HepG2 (cell line): ENCODE measurements around the gene NR1H3. TPM values are rescaled to one million over a fixed set of nuclear protein-coding genes. Genes with fewer than 3 reads are reported as not detected.

Experiments used
- ATAC-seq: fragments of 200-7000 bp; cut with Tn5 transposase; 3 replicates; pipeline ENCODE4 v1.9.1; 2020; ENCODE audit warnings: mild to moderate bottlenecking, moderate library complexity
- BruUV-seq: library from RNA; stranded (reverse); fragments of 400-500 nt; replicated peaks from 2 replicates; lab custom pipeline; 2021; lab: Mats Ljungman, UMichigan
- CTCF ChIA-PET: fragments of 300-600 bp; formaldehyde crosslinking; extraction: SDS; loops from one replicate; lab custom pipeline; 2021; ENCODE audit warnings: low total read pairs, inconsistent platforms, low intra/inter-chr PET ratio; lab: Yijun Ruan, JAX
- POLR2A ChIA-PET: fragments of 350-600 bp; sonication (Branson Sonifier 250); formaldehyde crosslinking; loops from one replicate; lab custom pipeline; 2020; ENCODE audit warnings: antibody characterized with exemption, inconsistent platforms; lab: Yijun Ruan, JAX
- DNase-seq: peaks from one replicate; pipeline ENCODE4 v3.0.0-alpha.2; 2015; ENCODE audit warnings: low spot score
- FAIRE-seq: peaks from 3 replicates; lab custom pipeline; 2011; peaks lifted over from hg19 to GRCh38; lab: Jason Lieb, UNC
- H2AFZ ChIP-seq: one replicate; pipeline ENCODE4 v1.6.1; 2011; ENCODE audit warnings: low read length, inconsistent platforms
- H3K27ac ChIP-seq: fragments of 300-600 bp; 3 replicates; pipeline ENCODE4 v1.8.0; 2011; ENCODE audit warnings: mixed run types, mild to moderate bottlenecking, mixed read lengths, low read length, inconsistent platforms; ENCODE audit not compliant: insufficient read depth; ENCODE audit errors: extremely low read length
- H3K27me3 ChIP-seq, 2 experiments: fragments of 200-600 bp in 1 of 2; 2 replicates in 1 of 2; 3 replicates in 1 of 2; pipeline versions ENCODE4 v1.6.0 to v1.8.0; 2011; ENCODE audit warnings: low read length in 2 of 2, mild to moderate bottlenecking in 2 of 2, moderate library complexity in 2 of 2, inconsistent platforms in 1 of 2; ENCODE audit not compliant: insufficient read depth in 2 of 2, control insufficient read depth in 1 of 2
- H3K36me3 ChIP-seq, 2 experiments: fragments of 200-600 bp in 1 of 2; replicated peaks in 1 of 2; 2 replicates in 1 of 2; 3 replicates in 1 of 2; pipeline versions ENCODE4 v1.5.1 to v1.8.0; 2011; ENCODE audit warnings: low read length in 2 of 2, inconsistent platforms in 1 of 2; ENCODE audit not compliant: insufficient read depth in 2 of 2, control insufficient read depth in 1 of 2
- H3K4me1 ChIP-seq: 2 replicates; pipeline ENCODE4 v1.5.1; 2012; ENCODE audit warnings: low read length, inconsistent platforms; ENCODE audit not compliant: insufficient read depth
- H3K4me2 ChIP-seq: 2 replicates; pipeline ENCODE4 v1.6.0; 2011; ENCODE audit warnings: low read depth, low read length, inconsistent platforms
- H3K4me3 ChIP-seq, 3 experiments: fragments of 200-600 bp in 1 of 3; sonication (generic), shearing (Covaris generic) in 1 of 3; replicated peaks in 1 of 3; 2 replicates each; pipeline ENCODE4 v1.5.1; 2011 to 2016; ENCODE audit warnings: low read length in 3 of 3, inconsistent platforms in 2 of 3, low read depth in 2 of 3, mild to moderate bottlenecking in 2 of 3, control low read depth in 1 of 3, mixed read lengths in 1 of 3; ENCODE audit not compliant: insufficient read depth in 1 of 3
- H3K79me2 ChIP-seq: one replicate; pipeline ENCODE4 v1.6.1; 2011; ENCODE audit warnings: low read length, inconsistent platforms; ENCODE audit not compliant: insufficient read depth
- H3K9ac ChIP-seq: 2 replicates; pipeline ENCODE4 v1.6.0; 2011; ENCODE audit warnings: mild to moderate bottlenecking, low read depth, low read length, inconsistent platforms; ENCODE audit not compliant: insufficient read depth
- H3K9me3 ChIP-seq: 2 replicates; pipeline ENCODE4 v1.5.1; 2012; ENCODE audit warnings: mild to moderate bottlenecking, low read length
- H4K20me1 ChIP-seq: 2 replicates; pipeline ENCODE4 v1.6.0; 2011; ENCODE audit warnings: inconsistent platforms, mild to moderate bottlenecking, low read length, moderate library complexity; ENCODE audit not compliant: insufficient read depth
- AKAP8 ChIP-seq: sonication (generic); formaldehyde crosslinking; IDR thresholded peaks from 2 replicates; pipeline ENCODE4 v1.5.1; 2020; ENCODE audit warnings: mild to moderate bottlenecking, missing genetic modification reagents
- DMAP1 ChIP-seq: IDR thresholded peaks from 2 replicates; pipeline ENCODE4 v1.6.1; 2016
- ELF1 ChIP-seq: sonication (generic); formaldehyde crosslinking; IDR thresholded peaks from 2 replicates; pipeline ENCODE4 v1.4.0; 2020; ENCODE audit warnings: missing genetic modification reagents
- FOXO1 ChIP-seq: sonication (generic); formaldehyde crosslinking; IDR thresholded peaks from 2 replicates; pipeline ENCODE4 v1.4.0; 2020; ENCODE audit warnings: missing genetic modification reagents
- HMGA1 ChIP-seq: sonication (generic); formaldehyde crosslinking; conservative IDR thresholded peaks from 2 replicates; pipeline ENCODE4 v1.4.0; 2020; ENCODE audit warnings: missing genetic modification reagents
- MAFF ChIP-seq: IDR thresholded peaks from 2 replicates; pipeline ENCODE4 v1.6.1; 2011; ENCODE audit warnings: low read depth, low read length, improper control_type of control experiment
- MAFK ChIP-seq, 2 experiments: IDR thresholded peaks in 1 of 2; conservative IDR thresholded peaks in 1 of 2; 2 replicates each; pipeline ENCODE4 v1.6.1; 2011; ENCODE audit warnings: improper control_type of control experiment in 2 of 2, low read length in 2 of 2
- MBNL3 ChIP-seq: fragments of 250-450 bp; sonication (Bioruptor Pico); conservative IDR thresholded peaks from 2 replicates; pipeline ENCODE4 v1.8.0; 2022; ENCODE audit warnings: mild to moderate bottlenecking, inconsistent platforms
- ZBTB38 ChIP-seq: sonication (generic); formaldehyde crosslinking; IDR thresholded peaks from 2 replicates; pipeline ENCODE4 v1.5.1; 2020; ENCODE audit warnings: mild to moderate bottlenecking, missing genetic modification reagents
- ZBTB7B ChIP-seq: sonication (generic); formaldehyde crosslinking; IDR thresholded peaks from 2 replicates; pipeline ENCODE4 v1.4.0; 2020; ENCODE audit warnings: missing genetic modification reagents
- ZNF17 ChIP-seq: sonication (generic); formaldehyde crosslinking; IDR thresholded peaks from 2 replicates; pipeline ENCODE4 v1.5.0; 2020; ENCODE audit warnings: mild to moderate bottlenecking, missing genetic modification reagents
- ZNF644 ChIP-seq: IDR thresholded peaks from 2 replicates; pipeline ENCODE4 v1.6.1; 2016; ENCODE audit warnings: low read depth
- ZNF839 ChIP-seq: sonication (generic); formaldehyde crosslinking; IDR thresholded peaks from 2 replicates; pipeline ENCODE4 v1.4.0; 2020; ENCODE audit warnings: missing genetic modification reagents, mild to moderate bottlenecking, borderline replicate concordance
- WGBS: methylation state at CpG from one replicate; pipeline ENCODE4 v1.1.6; 2017; ENCODE audit warnings: low lambda C conversion rate; 5-methylcytosine and 5-hydroxymethylcytosine counted together
- in situ Hi-C: cut with HindIII; loops from 2 replicates; pipeline ENCODE4 v1.10.0; 2017; ENCODE audit warnings: low pct_unique_long_range_greater_than_20kb; ENCODE audit not compliant: extremely low pct_ligation_motif_present
- intact Hi-C: fragments of 100-400 bp; cut with micrococcal nuclease; formaldehyde crosslinking; loops from one replicate; pipeline ENCODE4 v1.10.0; 2022; ENCODE audit not compliant: unreplicated experiment
- polyA plus RNA-seq, 8 experiments: library from polyadenylated mRNA; depleted of rRNA in 3 of 8; stranded (reverse) in 7 of 8; unstranded in 1 of 8; fragments of >200 nt; fragmentation: Illumina TruSeq in 4 of 8; extraction: Trizol in 4 of 8; gene quantifications; 2 replicates each; pipeline versions ENCODE4 v1.2.1 to v1.2.3, GENCODE V29; 2011 to 2016; ENCODE audit warnings: low read depth in 4 of 8, missing spikeins in 1 of 8, mixed read lengths in 1 of 8; ENCODE audit not compliant: insufficient read depth in 1 of 8
- total RNA-seq, 5 experiments: library from RNA; depleted of rRNA; stranded (reverse); fragments of >200 nt; fragmentation: Illumina TruSeq; extraction: Trizol; gene quantifications; 2 replicates each; pipeline ENCODE4 v1.2.3, GENCODE V29; 2016; ENCODE audit warnings: low read depth in 1 of 5
- TF ChIP-seq, protein P1 (sequence below): sonication (generic); formaldehyde crosslinking; conservative IDR thresholded peaks from 2 replicates; pipeline ENCODE4 v1.4.0; 2020; ENCODE audit warnings: missing genetic modification reagents
- TF ChIP-seq, protein P2 (sequence below): sonication (generic); formaldehyde crosslinking; IDR thresholded peaks from 2 replicates; pipeline ENCODE4 v1.5.0; 2020; ENCODE audit warnings: mild to moderate bottlenecking, missing genetic modification reagents

Gene NR1H3
- total and polyA plus RNA-seq, 2 of the 13 experiments (the other 11 are each of a cell fraction or from before 2014, with no cell fraction given) = 41.8 to 102 TPM

DNA sequence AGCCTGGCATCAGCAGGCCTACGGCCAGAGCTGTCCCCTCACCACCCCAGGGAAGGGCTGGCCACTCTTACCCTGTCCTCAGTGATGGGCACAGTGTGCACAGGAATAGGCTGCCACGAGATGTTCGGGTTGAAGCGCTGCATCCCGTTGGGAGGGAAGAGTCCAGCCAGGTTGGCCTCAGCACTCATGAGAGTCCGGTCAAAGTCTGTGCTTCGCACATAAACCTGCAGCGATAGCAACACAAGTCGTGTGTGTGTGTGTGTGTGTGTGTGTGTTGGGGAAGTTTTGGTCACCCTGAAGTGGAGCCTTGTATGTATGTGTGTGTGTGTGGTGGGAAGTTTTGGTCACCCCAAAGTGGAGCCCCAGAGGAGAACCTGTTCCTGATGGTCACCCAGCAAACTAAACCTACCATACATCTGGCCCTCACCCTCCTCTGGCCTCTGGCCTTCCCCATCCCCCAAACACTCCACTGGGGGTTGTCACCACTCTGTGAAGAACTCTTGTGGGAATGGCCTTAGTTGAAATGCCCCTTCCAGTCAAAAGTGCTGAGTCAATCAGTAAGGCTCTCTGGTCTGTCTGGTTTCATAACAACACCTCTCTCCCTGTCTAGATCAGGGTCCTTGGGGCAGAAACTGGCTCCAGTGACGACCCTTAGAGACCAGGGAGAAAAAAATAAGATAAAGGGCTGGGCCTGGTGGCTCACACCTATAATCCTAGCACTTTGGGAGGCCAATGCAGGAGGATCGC is 12.0 kb upstream of the NR1H3 start:
- CTCF ChIA-PET = no interaction called here
- H3K36me3 ChIP-seq = peaks cover 19 to 27% of the 10 kb centered on the region in 2 experiments; a peak in 4 of 5 replicates
- H3K79me2 ChIP-seq = peaks cover 29% of the 10 kb centered on the region
- no peak overlapping the region for H3K9ac ChIP-seq
- ATAC-seq (no peak), DNase-seq (no peak), FAIRE-seq (no peak)
- no peak overlapping the region for H3K4me3 ChIP-seq
- H3K4me2 ChIP-seq = no peak overlapping the region
- H3K27ac ChIP-seq = no peak overlapping the region
- H3K4me1 ChIP-seq = peaks cover 54% of the 10 kb centered on the region
- in situ Hi-C loops = loop anchor here (5.0 kb wide), 1 partner anchor 68 kb away; the partner anchor contains the start of gene ARFGAP2
- H3K27me3 ChIP-seq = no peaks in the 10 kb centered on the region; a peak in 1 of 5 replicates
- POLR2A ChIA-PET = interaction anchor here (1.1 to 4.1 kb wide), 4 partner anchors 10 to 68 kb away, joined by 3 to 106 read pairs (median 4); partner anchors contain the start of gene NR1H3
- BruUV-seq = no TSS peak
- H3K9me3 ChIP-seq = no peaks in the 10 kb centered on the region
- intact Hi-C loops = no loop called here
- no peak overlapping the region for H2AFZ ChIP-seq
- H4K20me1 ChIP-seq = no peaks in the 10 kb centered on the region
- peak; percentile 48 to 63; a peak in 3 of 4 replicates for TF ChIP-seq MAFK (conservative IDR thresholded peaks at IDR 0.05 in 1 of 2, IDR thresholded peaks at IDR 0.05 in 1 of 2; ENCODE audit: low read length in 2 of 2)
- TF ChIP-seq, protein P1, sequence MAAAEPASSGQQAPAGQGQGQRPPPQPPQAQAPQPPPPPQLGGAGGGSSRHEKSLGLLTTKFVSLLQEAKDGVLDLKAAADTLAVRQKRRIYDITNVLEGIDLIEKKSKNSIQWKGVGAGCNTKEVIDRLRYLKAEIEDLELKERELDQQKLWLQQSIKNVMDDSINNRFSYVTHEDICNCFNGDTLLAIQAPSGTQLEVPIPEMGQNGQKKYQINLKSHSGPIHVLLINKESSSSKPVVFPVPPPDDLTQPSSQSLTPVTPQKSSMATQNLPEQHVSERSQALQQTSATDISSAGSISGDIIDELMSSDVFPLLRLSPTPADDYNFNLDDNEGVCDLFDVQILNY (CRISPR knock-in tag) = no peak
- no peak for TF ChIP-seq ZNF644
- no peak for TF ChIP-seq MBNL3
- no peak for TF ChIP-seq FOXO1 (CRISPR knock-in tag)
- TF ChIP-seq DMAP1 (CRISPR knock-in tag) = no peak
- TF ChIP-seq, protein P2, sequence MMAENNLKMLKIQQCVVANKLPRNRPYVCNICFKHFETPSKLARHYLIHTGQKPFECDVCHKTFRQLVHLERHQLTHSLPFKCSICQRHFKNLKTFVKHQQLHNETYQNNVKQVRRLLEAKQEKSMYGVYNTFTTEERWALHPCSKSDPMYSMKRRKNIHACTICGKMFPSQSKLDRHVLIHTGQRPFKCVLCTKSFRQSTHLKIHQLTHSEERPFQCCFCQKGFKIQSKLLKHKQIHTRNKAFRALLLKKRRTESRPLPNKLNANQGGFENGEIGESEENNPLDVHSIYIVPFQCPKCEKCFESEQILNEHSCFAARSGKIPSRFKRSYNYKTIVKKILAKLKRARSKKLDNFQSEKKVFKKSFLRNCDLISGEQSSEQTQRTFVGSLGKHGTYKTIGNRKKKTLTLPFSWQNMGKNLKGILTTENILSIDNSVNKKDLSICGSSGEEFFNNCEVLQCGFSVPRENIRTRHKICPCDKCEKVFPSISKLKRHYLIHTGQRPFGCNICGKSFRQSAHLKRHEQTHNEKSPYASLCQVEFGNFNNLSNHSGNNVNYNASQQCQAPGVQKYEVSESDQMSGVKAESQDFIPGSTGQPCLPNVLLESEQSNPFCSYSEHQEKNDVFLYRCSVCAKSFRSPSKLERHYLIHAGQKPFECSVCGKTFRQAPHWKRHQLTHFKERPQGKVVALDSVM (CRISPR knock-in tag) = no peak
- 0 out of 2 replicates have a peak, but pooled peaks have one; percentile 35 for TF ChIP-seq ZBTB38 (CRISPR knock-in tag)
- TF ChIP-seq MAFF = peak; percentile 38; the same call in 1 of the 2 replicates
- no peak for TF ChIP-seq AKAP8 (CRISPR knock-in tag)
- no peak for TF ChIP-seq ZBTB7B (CRISPR knock-in tag)
- no peak for TF ChIP-seq ELF1 (CRISPR knock-in tag)
- no peak for TF ChIP-seq HMGA1 (CRISPR knock-in tag)
- no peak for TF ChIP-seq ZNF17
- no peak for TF ChIP-seq ZNF839 (CRISPR knock-in tag)
- WGBS = 91% methylated on average over 11 of the region's 11 CpGs
